Stimulated activated CD4-positive, alpha-beta T cell treated with anti-CD3 and anti-CD28 coated beads, Interleukin-15, amount 100 ng/mL, for 24 hours (primary cell): ENCODE data around the gene SORCS3.

Experiments
- DNase-seq: peaks from one replicate; pipeline ENCODE4 v3.0.0-alpha.2; 2020

The SORCS3 gene

GRCh38 chr10:105139363-105139896 lies 498.3 kb downstream of the SORCS3 start:
- no peak for DNase-seq

GRCh38 chr10:105140600-105140999 lies 499.5 kb downstream of the SORCS3 start:
- no peak for DNase-seq

GRCh38 chr10:105145711-105146110 lies 504.6 kb downstream of the SORCS3 start:
- DNase-seq: no peak

- DNase-seq: no peak
Measured at GRCh38 chr10:105146436-105146835, 505.3 kb downstream of the SORCS3 start.

- no peak for DNase-seq
Measured at GRCh38 chr10:105148456-105148855, 507.4 kb downstream of the SORCS3 start.

GRCh38 chr10:105148921-105149320 lies 507.8 kb downstream of the SORCS3 start:
- DNase-seq: no peak

- no peak for DNase-seq
Measured at GRCh38 chr10:105149371-105149891, 508.3 kb downstream of the SORCS3 start.

- DNase-seq: no peak
Measured at GRCh38 chr10:105150259-105150880, 509.3 kb downstream of the SORCS3 start.

GRCh38 chr10:105154736-105155135 lies 513.6 kb downstream of the SORCS3 start:
- DNase-seq: no peak

- DNase-seq: no peak
Measured at GRCh38 chr10:105159268-105159667, 518.2 kb downstream of the SORCS3 start.

- DNase-seq: no peak
Measured at GRCh38 chr10:105161149-105161548, 520.1 kb downstream of the SORCS3 start.

GRCh38 chr10:105161767-105162166 lies 520.7 kb downstream of the SORCS3 start:
- DNase-seq: no peak

- DNase-seq: no peak
Measured at GRCh38 chr10:105170521-105170920, 529.4 kb downstream of the SORCS3 start.

- no peak for DNase-seq
Measured at GRCh38 chr10:105171945-105172344, 530.9 kb downstream of the SORCS3 start.

GRCh38 chr10:105181626-105182025 lies 540.5 kb downstream of the SORCS3 start:
- DNase-seq: no peak

- no peak for DNase-seq
Measured at GRCh38 chr10:105183536-105183935, 542.4 kb downstream of the SORCS3 start.

- no peak for DNase-seq
Measured at GRCh38 chr10:105185161-105185560, 544.1 kb downstream of the SORCS3 start.

GRCh38 chr10:105187243-105187642 lies 546.2 kb downstream of the SORCS3 start:
- no peak for DNase-seq

- no peak for DNase-seq
Measured at GRCh38 chr10:105188737-105189462, 547.8 kb downstream of the SORCS3 start.

- DNase-seq: no peak
Measured at GRCh38 chr10:105189463-105189800, 548.3 kb downstream of the SORCS3 start.

GRCh38 chr10:105192146-105192545 lies 551.1 kb downstream of the SORCS3 start:
- no peak for DNase-seq

GRCh38 chr10:105192861-105193260 lies 551.8 kb downstream of the SORCS3 start:
- no peak for DNase-seq

GRCh38 chr10:105195831-105196230 lies 554.7 kb downstream of the SORCS3 start:
- no peak for DNase-seq
